GM10847 (cell line): ENCODE data around the gene TPPP3.

Experiments used
- POLR2A ChIP-seq: IDR thresholded peaks from 2 replicates; pipeline ENCODE4 v1.6.1; 2011; ENCODE audit not compliant: insufficient read length; ENCODE audit errors: extremely low read depth

TPPP3 gene

DNA sequence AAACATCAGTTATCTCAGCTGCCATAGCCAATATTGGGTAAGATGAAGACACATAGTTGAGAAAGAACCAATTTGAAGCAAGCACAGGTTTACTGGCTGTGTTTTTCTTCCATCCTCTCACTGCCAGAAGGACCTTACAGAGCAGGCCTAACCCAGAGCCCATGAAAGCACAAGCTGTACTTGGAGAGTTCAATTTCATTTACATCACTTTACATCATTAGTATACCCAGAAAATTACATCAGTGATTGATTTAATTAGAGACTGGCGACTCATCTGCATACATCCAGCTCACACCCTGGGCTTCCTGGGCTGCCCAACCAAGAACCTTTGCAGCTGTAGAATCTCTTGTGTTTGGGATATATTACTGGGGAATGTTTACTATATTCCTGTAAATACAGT, 43.0 kb downstream of the TPPP3 start:
- no peak for TF ChIP-seq POLR2A

DNA sequence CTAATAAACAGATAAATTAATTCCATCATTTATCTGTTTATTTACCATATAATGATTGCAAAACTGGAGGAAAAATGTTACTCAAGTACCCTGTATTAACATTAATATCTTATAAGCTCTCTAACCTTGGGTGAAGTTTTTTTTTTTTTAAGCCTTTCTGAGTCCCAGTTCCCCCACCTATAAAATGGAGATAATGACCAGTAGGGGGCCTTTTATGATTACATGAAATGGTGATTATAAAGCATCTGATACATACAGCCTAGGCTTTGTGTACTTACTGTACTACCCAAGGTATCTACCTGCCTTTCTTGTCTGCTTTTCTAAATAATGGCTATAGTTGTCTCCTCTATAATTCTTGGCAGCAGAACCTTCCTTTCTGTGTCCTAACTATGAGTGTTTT, 44.1 kb downstream of the TPPP3 start:
- TF ChIP-seq POLR2A, result no peak

- TF ChIP-seq POLR2A, result no peak
Observed at GRCh38 chr16:67346341-67346740, 47.0 kb downstream of the TPPP3 start.

DNA sequence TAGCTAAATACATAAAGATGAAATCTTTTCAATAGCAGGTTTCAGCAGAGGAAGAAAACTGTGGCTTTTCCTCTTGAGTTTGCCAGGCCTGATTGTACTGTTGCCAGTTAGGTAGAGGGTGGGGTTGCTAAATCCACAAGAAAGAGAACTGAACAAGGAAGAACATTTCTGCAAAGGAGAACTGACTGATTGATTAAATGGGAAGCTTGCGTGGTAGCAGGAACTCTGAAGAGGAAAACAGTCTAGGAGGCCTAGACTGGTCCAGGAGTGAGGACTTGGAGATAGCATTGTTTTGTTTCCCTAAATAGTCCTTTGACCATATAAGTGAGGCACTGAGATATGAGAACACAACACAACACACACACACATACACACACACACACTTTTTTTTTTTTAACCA, 47.9 kb downstream of the TPPP3 start:
- TF ChIP-seq POLR2A, result no peak

DNA sequence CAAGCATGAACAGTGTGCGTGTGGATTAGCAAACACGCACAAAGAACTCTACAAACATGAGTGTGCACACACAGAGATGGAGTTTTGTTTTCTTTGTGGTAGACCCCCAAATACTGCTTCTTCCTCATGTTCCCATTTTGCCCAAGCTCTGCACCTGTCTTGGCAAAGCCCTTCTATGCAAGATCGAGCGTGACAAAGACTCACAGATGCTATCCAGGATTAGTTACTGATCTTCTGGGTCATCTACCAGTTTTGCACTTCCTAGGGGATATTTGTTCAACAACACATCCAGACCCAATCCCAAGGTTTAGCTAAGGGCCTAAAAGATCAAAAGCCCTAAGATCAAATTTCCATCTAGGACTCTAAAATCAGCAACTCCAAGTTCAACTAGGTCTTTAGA, 50.7 kb downstream of the TPPP3 start:
- TF ChIP-seq POLR2A, result no peak

DNA sequence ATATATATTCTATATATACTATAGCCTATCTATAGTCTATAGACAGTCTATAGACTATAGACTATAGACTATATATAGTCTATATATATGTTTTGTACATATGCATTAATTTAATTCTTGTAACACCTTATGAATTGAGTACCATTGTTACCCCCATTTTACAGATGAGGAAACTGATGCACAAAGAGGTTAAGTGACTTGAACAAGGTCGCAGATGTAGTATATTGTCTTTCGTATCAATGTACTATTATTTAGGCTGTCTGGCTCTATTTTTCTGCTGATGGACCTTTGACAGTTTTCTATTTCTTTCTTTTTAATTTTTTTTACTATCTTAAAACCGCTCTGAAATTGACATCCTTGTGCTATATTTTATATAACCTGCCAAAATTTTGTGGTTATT, 52.0 kb downstream of the TPPP3 start:
- no peak for TF ChIP-seq POLR2A
